Hematopoietic multipotent progenitor cell treated with erythropoietin and hydrocortisone succinate and interleukin-3 and kit ligand, for 4 days (in vitro differentiated cells): ENCODE measurements around the gene CACNA1H.
"Not testable (repeated sequence)": the region's sequence is repeated elsewhere in the genome, so short reads cannot be mapped to it uniquely, and the experiment has no call there.

ENCODE experiments used
- DNase-seq: peaks from one replicate; pipeline ENCODE4 v3.0.0-alpha.2; 2015

CACNA1H gene

DNA sequence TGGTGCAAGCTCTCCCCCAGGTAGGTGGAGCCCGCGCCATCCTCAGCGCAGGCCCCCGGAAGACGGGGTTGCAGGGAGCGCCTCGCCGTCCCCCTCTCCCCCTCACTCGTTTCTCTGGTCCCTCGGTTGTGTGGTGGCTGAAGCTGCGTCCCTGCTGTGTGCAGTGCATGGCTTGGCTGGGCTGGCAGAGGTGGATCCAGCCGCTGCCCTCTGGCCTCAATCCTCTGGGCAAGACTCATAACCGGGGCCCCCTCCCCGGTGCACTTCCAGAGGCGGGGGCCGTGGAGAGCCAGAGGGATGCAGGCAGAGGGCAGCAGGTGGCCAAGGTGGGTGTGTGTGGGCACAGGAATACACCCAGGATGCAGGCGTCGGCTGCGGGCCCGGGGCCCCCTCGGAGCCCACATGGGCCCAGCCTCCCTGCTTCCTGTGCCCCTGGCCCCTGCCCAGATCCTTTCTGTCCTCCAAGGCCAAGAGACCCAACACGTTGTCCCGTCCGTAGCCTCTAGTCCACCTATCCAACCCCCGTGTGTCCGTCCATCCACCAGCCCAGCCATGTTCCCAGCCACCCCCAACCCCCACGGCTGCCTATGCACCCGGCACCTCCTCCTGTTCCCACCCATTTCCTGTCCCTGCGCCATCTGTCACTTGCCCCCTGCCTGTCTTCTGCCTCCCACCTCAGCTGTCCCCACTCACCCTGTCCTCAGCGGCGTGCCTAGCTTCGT is 62.8 kb downstream of the CACNA1H start:
- DNase-seq: no peak

GRCh38 chr16:1216296-1216619 is 63.4 kb downstream of the CACNA1H start:
- no peak for DNase-seq

DNA sequence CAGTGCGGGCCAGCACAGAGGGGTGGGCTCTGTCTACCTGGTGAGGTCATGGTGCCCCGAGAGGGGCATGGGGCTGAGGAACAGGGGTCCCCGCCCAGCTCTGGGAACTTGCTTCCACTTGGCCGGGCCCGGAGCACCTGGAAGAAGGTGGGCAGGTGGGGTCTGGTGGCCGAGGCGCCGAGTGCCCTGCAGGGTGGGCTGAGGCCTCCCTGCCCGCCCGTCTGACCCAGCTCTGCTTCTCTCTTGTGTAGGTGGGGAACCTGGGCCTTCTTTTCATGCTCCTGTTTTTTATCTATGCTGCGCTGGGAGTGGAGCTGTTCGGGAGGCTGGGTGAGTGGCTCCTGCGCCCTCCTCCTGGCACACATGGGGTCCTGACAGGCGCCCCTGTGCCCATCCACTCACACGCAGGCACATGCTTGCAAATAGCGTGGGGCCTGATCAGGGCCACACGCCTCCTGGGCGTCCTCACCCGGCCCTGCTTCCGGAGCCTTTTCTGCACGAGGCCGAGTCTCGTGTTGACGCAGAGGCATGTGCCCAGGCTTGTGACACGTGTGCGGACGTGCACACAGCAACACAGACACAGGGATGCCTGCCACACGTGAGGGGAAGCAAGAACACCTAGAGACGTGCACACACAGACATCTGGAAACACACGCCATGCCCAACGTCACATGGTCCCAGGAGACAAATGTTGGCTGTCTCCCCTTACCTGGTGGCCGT is 63.9 kb downstream of the CACNA1H start:
- DNase-seq: no peak

- no peak for DNase-seq
Measured at GRCh38 chr16:1217526-1217925, 64.6 kb downstream of the CACNA1H start.

GRCh38 chr16:1218061-1218929 is 65.4 kb downstream of the CACNA1H start:
- no peak for DNase-seq

- no peak for DNase-seq
Measured at GRCh38 chr16:1218930-1219611, 66.2 kb downstream of the CACNA1H start.

GRCh38 chr16:1220098-1220728 is 67.3 kb downstream of the CACNA1H start:
- no peak for DNase-seq

DNA sequence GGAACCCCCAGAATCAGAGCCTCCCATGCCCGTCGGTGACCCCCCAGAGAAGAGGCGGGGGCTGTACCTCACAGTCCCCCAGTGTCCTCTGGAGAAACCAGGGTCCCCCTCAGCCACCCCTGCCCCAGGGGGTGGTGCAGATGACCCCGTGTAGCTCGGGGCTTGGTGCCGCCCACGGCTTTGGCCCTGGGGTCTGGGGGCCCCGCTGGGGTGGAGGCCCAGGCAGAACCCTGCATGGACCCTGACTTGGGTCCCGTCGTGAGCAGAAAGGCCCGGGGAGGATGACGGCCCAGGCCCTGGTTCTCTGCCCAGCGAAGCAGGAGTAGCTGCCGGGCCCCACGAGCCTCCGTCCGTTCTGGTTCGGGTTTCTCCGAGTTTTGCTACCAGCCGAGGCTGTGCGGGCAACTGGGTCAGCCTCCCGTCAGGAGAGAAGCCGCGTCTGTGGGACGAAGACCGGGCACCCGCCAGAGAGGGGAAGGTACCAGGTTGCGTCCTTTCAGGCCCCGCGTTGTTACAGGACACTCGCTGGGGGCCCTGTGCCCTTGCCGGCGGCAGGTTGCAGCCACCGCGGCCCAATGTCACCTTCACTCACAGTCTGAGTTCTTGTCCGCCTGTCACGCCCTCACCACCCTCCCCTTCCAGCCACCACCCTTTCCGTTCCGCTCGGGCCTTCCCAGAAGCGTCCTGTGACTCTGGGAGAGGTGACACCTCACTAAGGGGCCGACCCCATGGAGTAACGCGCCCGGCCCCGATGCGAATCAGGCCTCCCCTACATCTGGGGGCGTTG is 68.1 kb downstream of the CACNA1H start:
- no peak for DNase-seq

GRCh38 chr16:1221628-1222552 is 69.0 kb downstream of the CACNA1H start:
- DNase-seq: peak; percentile 30

- DNase-seq: no peak
Measured at GRCh38 chr16:1222553-1223354, 69.8 kb downstream of the CACNA1H start.

DNA sequence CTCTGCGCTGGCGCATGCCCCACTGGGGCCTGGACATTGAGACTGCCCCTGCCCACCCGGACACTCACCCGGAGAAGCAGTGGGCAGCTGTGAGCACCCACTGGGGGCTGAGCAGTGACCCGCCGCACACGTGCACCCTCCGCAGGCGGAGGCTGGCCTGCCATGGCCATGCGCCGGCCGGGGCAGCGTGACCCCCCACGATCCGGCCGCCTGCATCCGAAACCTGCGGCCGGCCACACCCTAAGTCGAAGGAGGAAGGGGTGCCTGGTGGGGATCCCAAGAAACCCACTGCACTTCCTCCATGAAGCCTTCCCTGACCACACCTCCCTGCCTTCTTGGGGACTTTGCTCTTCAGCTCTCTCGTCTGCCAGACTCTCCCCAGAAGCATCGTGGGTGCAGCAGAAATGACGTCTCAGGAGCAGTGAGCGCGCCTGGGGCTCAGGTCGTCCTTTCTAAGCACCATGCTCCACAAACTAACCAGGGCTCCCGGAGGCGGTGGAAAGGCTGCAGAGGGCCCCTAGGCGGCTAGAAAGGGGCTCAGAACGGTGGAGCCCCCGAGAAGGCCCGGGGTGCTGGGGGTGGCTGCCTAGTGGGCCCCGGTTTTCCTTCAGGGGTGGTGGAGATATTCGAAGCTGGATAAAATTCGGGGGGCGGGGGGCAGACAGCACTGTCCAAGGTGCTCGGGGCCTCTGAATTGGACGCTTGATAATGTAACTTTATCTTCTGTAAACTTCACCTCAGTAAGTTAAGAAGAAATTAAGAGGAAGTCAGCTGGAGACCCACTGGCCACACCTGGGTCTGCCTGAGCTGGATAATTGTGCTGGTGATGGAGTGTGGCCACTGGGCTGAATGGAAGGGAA is 70.7 kb downstream of the CACNA1H start:
- peak; percentile 23 for DNase-seq

DNA sequence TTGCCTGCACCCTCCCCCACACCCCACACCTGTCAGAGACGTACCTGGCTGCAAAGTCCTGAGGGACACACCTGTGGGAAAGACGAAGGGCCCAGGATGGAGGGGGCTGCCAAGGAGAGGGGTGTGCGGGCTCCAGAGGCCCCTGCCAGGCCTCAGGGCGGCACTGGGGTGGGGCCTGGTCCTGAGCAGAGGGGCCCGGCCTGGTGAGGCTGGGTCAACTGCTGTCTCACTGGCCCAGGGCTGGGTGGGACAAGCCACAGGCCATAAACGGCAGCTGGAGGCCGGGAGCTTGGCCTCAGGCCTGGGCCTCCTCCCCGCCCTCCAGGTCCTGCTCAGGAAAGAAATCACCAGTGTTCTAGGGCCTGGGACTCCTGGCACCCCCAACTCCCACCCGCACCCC is 71.7 kb downstream of the CACNA1H start:
- no peak for DNase-seq

GRCh38 chr16:1225051-1225451 is 72.1 kb downstream of the CACNA1H start, which contains the start of gene TPSG1:
Gene TPSG1, minus strand, starts transcription at chr16:1225268. Its CDS starts 16 bp downstream, at chr16:1225252.
- DNase-seq: no peak

- peak; percentile 30 for DNase-seq
Measured at GRCh38 chr16:1225728-1226311, 72.9 kb downstream of the CACNA1H start.

DNA sequence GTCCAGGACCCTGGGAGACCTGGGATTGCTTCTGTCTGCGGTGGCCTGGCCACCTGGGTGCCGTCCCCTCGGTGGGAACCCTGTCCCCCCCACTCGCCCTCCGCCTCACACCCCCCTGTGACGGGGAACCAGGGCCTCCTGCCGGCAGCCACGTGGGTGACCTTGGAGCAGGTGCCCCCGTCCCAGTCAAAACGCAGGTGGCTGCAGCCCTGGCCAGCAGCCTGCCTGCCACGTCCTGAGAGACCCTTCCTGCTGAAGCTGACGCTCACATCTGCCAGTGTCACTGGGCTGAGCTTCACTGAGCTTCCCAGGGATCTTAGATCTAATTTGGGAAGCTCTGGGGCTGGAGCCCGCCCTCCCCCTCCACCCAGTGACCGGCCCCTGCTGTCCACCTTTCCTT is 73.8 kb downstream of the CACNA1H start:
- not testable (repeated sequence) for DNase-seq

DNA sequence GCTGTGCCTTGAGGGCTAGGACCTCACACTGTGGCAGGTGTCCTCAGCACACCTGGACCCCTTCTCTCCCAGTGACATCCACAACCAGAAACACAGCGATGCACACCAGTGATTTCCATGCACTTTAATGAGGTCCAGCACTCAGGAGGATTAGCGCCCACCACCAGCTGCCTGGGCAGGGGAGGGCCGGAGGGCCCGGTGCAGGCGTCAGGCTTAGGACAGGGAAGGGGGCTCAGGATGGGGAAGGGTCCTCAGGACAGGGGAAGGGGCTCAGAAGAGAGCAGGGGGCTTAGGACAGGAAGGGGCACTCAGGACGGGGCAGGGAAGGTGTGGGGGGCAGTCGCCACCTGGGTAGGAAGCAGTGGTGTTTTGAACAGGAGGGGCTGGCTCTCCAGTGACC is 75.3 kb downstream of the CACNA1H start:
- not testable (repeated sequence) for DNase-seq

DNA sequence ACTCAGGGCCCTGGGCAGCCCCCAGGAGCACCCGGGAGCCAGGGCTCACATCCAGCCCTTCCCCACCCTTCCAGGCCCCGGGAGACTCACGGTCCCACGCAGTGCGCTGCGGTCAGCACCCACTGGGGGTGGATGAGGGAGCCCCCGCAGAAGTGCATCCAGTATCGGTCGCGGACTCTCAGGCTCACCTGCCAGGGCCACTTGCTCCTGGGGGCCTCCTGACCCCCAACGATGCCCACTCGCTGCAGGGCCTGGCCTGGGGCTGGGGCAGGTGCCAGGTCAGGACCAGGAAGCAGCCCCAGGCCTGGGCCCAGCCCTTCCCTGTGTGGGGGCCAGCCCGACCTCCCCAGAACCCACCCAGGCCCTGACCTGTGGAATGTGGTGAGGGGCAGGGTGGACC is 76.6 kb downstream of the CACNA1H start:
- DNase-seq: not testable (repeated sequence)

- DNase-seq: not testable (repeated sequence)
Measured at GRCh38 chr16:1230084-1230470, 77.2 kb downstream of the CACNA1H start, which contains the start of gene TPSB2. Gene TPSB2, minus strand, starts transcription at chr16:1230184. Its CDS starts 233 bp downstream, at chr16:1229951.
